ENCODE data around the gene EFNA5. TPM values are rescaled to one million over a fixed set of nuclear protein-coding genes. Genes with fewer than 3 reads are reported as not detected.

Gene EFNA5
- total and polyA plus RNA-seq, 2 of the 8 experiments (the other 6 are each of a cell fraction or from before 2014, with no cell fraction given), result 9.6 to 21.8 TPM

DNA sequence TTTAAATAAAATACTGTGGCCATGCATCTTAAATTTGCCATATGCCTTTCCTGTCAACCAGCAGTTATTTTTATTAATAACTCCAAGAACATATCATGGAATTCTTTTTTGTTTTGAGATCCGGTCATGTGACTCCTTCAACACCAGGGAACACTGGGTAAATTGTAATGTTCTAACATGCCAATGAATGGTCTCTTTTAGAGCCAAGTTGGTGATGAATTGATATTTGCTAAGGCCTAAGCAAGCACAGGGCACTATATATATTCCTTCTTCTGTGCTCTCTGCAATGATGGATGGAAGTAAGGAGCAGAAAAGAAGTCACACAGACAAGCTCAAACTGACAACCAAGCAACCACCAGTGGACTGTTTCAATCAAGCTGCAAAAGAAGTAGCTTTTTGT is 124.0 kb downstream of the EFNA5 start (continued):
- TF ChIP-seq, protein P1, sequence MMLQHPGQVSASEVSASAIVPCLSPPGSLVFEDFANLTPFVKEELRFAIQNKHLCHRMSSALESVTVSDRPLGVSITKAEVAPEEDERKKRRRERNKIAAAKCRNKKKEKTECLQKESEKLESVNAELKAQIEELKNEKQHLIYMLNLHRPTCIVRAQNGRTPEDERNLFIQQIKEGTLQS (IDR thresholded peaks at IDR 0.05; ENCODE audit: insufficient read depth, low read depth, low read length), result no peak
- TF ChIP-seq SP4 (IDR thresholded peaks at IDR 0.05; ENCODE audit: low read length), result no peak
- no peak for TF ChIP-seq FOSL1 (IDR thresholded peaks at IDR 0.05; ENCODE audit: insufficient read depth, low read depth, low read length)
- TF ChIP-seq, protein P2, sequence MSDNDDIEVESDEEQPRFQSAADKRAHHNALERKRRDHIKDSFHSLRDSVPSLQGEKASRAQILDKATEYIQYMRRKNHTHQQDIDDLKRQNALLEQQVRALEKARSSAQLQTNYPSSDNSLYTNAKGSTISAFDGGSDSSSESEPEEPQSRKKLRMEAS (IDR thresholded peaks at IDR 0.05), result no peak
- TF ChIP-seq BRCA1 (IDR thresholded peaks at IDR 0.05; ENCODE audit: low read depth, low read length), result no peak
- no peak for TF ChIP-seq CEBPB (IDR thresholded peaks at IDR 0.05; ENCODE audit: low read depth, low read length)
- no peak for TF ChIP-seq GABPA (IDR thresholded peaks at IDR 0.05; ENCODE audit: borderline replicate concordance, insufficient read depth, low read length)
- TF ChIP-seq CTBP2 (IDR thresholded peaks at IDR 0.05; ENCODE audit: borderline replicate concordance, insufficient read depth, insufficient read length, low read length), result no peak

Data from H1 (cell line).